Hippocampal formation (tissue), 2 donors: ENCODE data around the gene TBC1D8.

Experiments
- DNase-seq, 2 donors: peaks; one replicate each; lab custom pipeline; 2025; lab: John Stamatoyannopoulos, UW

The TBC1D8 gene

DNA sequence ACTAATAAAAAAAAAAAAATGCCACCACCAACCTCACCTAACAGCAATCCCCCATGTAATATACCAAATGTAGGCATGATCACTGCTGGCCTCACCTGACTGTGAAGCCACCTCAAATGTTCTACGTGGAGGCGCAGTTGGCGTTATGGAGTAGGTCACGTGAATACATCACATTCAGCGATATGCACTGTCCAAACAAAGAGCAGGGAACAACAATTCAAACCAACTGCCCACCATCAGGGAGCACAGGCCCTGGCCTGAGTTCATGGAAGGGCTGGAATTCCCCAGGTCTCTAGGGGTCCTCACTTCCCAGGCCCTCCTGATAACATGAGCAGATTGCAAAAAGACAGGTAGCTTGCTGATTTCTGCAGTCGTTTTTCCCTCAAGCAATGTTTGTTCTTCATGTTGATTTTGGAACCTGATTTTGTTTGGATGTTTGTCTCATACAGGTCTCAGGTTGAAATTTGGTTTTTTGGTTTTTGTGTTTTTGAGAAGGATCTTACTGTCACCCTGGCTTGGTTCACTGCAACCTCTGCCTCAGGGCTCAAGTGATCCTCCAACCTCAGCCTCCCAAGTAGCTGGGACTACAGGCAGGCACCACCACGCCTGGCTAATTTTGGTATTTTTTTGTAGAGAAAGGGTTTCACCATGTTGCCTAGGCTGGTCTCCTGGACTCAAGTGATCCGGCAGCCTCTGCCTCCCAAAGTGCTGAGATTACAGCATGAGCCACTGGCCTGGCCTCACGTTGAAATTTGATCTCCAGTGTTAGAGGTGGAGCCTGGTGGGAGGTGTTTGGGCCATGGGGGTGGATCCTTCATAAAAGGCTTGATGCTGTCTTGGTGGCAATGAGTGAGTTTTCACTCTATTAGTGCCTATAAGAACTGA lies 15.5 kb downstream of the TBC1D8 start:
- DNase-seq: no peak

DNA sequence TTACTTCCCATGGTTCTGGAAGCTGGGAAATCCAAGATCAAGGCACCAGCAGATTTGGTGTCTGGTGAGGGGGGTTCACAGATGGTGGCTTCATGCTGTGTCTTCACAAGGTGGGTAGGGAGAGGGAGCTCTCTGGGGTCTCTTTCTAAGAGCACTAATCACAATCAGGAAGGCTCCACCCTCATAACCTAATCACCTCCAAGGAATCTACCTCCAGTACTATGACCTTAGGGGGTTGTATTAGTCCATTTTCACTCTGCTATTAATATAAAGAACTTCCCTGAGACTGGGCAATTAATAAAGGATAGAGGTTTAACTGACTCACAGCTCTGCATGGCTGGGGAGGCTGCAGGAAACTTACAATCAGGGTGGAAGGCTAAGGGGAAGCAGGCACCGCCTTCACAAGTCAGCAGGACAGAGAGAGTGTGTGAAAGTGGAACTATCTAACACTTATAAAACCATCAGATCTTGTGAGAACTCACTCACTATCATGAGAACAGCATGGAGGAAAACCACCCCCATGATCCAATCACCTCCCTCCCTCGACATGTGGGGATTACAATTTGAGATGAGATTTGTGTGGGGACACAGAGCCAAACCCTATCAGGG lies 17.6 kb downstream of the TBC1D8 start:
- no peak for DNase-seq

DNA sequence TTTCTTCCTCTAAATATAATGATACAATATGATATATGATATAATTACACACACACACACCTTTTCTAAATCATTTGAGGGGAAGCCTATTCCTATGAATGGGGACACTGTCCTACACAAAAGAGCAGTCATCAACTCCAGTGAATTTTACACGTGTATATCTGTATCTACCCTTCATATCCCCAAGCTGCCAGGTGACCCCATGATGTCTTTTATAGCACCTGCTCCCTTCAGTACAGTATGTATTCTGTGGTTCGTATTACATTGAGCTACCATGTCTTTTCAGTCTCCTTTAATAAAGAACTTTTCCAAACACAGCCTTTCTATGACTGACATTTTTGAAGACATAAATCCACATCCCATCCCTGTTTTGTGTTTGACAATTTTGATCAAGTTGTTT lies 19.0 kb downstream of the TBC1D8 start:
- no peak for DNase-seq

DNA sequence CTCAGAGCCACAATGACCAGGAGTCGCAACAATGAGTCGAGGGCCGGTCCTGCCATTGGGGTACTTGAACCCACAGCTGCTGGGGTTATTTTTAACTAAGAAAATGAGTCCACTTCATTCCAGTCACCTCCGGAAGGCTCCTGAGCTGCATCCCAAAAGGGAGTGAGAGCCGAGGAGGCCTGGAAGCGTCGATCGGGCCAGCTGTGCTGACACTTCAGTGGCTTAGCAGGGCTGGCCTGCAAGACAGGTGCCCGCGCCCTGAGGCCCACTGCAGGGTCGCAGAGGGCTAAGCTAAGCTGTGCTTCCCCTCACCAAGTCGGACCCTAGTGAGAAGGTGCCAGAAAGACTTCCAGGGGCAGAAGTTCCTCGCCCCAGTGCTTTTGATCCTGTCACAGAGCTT lies 21.1 kb downstream of the TBC1D8 start:
- no peak for DNase-seq

DNA sequence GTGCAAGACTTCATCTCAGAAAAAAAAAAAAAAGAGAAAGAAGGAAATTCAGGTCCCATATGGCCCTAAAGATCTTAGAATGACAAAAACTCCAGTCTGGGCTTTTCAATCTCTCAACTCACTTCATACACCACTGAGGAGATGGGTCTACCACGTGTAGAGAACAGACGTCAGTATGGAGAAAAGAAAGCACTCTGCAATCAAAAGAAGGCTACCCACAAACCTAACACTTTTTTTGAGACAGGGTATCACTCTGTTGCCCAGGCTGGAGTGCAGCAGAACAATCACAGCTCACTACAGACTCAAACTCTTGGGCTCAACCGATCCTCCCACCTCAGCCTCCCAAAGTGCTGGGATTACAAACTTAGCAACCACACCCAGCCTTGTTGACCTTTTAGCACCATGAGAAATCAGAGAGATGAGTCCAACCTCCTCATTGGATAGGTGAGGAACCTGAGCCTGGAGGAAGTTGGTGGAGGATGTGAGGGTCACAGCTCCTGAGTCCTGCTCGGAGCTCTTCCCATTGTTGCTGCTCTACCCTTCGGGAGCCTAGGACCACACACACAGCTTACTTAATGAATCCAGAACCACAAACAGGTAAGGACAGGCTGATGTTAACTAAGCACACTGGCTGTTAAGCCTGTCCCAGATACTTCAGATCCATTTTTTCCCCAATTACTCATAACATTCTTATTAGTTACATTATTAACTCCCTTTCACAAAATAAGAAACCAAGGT lies 23.7 kb downstream of the TBC1D8 start:
- DNase-seq: no peak

DNA sequence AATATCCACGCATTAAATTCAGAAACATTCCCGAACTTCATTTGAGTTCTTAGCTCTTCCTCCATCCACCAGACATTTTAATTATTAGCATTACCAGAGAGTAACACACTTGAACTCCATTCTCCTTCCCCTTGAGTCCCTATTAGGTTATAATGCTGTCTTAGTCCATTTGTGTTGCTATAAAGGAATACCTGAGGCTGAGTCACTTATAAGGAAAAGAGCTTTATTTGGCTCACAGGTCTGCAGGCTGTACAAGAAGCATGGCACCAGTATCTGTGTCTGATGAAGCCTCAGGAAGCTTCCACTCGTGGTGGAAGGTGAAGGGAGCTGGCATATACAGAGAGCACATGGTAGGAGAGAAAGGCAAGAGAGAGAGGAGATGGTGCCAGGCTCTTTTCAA lies 25.4 kb downstream of the TBC1D8 start:
- DNase-seq: no peak

DNA sequence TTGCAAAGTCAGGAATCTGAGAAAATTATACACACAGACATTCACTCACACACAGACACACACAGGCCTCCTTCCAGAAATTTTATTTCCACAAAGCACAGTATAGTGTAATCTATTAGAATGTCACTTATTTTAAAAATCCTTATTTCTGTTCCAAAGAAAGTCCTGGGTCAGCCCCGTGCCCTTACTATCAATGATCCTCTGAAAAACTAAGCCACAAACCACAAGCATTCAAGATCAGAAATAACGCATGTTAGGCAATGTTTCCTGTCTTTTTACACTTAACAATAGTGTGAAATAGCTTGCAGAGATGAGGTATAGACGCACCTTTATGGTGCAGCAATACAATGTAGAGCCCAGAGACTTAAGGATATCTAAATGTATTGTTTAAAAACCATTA lies 25.8 kb downstream of the TBC1D8 start:
- DNase-seq: no peak

DNA sequence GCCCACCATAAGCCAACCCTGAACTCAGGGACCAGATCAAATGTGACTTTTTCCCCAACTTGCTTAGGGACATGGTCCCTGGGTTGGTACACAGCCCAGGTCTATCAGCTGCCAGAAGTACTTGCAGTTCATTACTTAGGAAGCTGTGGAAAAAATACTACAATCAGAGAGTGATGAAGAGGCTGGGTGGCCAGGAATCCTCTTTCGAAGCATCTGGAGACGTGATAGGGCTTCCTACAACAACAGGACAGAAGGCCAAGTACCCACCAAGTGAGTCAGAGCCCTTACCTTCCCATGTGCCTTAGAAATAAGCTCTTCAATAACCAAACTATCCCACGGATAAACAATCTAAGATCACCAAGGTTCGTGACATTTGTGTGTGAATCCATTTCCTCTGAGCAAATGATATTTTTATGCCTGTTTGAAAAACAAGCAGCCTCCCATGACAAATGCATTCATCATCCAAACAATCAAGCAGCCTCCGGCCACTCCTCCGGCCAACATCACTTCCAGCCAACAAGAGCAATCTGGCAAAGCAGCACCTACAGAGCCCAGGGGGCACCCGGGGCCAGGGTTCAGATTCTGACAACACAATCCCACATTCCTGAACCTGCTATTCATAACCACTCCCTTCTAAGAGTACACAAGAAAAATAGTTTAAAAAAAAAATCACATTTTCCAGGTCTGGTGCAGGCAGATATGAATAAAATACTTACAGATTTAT lies 26.4 kb downstream of the TBC1D8 start:
- no peak for DNase-seq

DNA sequence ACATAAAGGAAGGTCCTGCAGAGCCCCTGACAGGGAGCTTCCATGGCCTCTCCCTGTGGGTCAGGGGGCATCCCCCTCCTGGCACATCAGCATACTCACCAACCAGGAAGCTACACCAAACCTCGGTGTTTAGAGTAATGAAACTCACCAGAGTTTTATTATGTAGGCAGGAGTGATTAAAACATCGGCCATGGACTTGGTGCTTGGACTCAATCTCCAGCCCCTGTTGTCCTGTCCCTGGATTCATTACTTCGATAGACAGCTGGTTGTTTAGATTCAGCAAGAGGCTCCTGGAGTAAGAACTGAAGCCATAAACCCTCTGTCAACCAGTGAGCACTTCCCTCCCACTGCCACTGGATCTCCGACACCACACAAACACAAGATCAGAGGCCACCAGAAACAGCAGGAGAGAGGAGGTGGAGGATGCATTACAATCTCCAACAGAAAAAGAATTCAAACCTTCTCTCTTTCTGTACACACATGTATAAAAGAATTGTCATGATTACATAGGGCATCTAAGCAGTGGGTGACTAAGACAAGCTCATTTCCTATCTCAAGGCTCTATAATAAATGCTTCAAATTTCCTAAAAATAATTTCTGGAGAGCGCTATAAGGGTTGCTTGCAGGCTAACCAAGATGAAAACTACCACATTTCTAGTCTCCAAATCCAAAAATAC lies 27.2 kb downstream of the TBC1D8 start:
- DNase-seq: no peak

DNA sequence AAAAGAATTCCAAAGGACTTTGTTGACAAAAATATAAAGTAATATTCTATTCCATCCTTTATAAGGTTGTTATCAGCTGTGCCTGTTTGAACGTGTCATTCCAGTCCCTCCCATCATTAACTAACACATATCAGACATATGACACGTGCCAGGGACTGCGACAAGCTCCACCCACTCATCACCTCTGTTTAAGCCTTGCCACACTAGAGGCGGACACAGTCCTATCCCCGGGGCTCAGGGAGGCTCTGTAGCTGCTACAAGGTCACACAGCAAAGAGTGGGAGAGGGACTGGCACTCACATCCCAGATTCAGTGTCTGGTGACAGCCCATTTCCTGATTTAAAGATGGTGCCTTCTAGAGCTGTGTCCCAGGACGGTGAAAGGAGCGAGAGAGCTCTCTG lies 30.0 kb downstream of the TBC1D8 start:
- DNase-seq: no peak

DNA sequence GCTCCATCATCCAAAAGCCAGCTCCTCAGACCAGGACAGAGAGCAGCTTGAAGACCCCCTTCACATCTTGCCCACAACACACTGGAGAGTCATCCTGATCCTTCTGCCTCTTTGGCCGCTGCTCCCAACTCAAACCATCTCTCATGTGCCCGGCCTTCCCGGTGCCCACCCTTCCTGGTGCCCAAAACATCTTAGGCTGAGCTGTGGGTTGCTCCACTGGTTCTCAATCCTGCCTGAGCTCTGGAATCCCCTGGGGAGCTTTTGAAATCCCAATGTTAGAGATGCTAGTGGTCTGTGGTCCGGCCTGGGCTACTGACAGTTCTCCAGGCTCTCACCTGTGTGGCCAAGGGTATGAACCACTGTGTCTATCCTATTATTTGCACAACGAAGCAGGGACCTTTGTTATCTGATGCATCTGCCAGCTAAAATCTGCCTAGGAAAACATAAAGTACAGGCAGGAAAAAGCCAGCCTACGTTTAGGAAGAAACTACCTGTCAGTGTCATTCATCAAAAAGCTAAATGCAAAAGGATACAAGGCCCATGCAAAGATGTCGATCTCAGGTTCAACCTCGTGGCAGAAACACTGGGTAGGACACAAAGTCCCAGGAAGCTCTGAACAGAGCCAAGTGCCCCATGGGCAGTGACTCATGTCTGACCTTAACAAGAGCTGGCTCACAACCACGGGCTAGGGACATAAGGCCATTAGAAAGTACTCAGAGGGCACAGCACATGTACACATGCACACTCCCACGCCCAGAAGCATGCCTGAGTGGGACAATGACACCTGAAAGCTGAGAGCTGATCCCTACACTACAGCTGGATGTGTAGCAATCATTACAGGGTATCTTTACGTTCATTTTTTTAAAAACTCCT lies 30.8 kb downstream of the TBC1D8 start:
- no peak for DNase-seq

DNA sequence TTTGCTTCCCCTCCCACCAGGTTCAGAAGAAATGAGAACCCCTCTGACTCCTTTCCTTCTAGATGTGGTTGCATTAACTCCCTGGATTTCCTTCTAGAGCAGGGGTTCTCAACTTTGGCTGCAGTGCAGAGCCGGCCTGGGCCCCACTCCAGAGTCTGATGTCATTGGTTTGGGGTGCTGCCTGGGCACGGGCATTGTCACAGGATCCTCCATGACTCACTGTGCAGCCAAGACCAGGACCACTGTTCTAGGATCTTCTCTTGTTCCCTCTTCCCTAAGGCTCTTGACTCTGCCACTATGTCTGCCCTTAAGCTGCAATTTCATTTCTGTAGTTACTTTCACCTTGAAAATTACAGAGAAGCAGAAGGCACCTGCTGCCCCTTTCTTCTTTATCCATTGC lies 31.8 kb downstream of the TBC1D8 start:
- DNase-seq: no peak

DNA sequence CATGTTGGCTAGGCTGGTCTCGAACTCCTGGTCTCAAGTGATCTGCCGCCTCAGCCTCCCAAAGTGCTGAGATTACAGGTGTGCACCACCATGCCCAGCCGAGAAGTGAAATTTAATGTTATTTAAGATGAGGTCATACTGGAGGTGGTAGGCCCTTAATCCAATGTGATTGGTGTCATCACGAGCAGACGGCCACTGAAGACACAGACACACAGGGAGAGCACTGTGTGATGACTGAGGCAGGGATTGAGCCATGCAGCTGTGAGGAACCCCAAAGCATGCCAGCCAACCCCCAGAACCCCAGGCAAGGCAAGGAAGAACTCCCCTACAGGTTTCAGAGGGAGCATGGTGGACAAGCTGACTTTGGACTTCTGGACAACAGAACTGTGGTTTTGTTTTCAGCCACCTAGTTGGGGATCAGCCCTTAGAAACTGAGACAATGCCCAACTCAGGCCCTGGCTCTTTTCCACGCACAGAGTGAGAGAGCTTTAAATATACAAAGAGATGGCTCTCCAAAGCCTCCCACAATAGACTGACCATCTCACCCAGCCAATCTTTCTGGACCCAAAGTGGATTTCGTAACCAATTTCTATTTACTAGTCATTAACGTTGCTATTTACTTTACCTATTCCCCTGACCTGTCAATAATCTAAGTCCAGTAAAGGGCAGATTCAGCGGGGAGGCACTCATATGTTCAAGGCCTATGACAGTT lies 34.2 kb downstream of the TBC1D8 start:
- DNase-seq: no peak

DNA sequence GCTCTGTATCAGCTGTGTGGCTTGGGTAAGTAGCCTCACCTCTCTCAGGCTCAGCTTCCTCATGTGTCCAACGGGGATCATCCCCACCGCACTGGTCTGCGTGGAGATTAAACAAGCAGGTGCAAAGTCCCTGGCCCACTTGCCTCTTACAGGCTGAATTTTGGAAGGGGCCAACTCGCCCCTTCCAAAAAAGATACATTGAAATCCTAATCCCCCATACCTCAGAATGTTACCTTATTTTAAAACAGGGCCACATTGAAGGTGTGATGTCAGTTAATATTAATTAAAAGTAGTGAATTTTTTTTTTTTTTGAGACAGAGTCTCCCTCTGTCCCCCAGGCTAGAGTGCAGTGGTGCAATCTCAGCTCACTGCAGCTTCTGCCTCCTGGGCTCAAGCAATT lies 34.8 kb downstream of the TBC1D8 start:
- no peak for DNase-seq

DNA sequence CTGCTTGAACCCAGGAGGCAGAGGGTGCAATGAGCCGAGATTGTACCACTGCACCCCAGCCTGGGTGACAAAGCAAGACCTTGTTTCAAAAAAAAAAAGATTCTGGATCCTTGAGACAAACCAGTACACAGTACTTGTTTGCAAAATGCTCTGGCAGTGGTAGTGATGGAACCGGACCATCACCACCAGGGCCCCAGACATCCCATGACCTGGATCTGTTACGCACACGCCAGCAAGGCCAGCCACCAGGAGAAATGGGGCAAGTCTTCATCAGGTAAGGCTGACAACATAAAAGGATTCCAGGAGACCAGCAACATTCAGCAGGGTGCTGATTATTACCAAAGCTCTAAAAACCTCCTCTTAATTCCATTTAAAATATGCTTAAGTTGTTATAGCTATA lies 35.5 kb downstream of the TBC1D8 start:
- no peak for DNase-seq

DNA sequence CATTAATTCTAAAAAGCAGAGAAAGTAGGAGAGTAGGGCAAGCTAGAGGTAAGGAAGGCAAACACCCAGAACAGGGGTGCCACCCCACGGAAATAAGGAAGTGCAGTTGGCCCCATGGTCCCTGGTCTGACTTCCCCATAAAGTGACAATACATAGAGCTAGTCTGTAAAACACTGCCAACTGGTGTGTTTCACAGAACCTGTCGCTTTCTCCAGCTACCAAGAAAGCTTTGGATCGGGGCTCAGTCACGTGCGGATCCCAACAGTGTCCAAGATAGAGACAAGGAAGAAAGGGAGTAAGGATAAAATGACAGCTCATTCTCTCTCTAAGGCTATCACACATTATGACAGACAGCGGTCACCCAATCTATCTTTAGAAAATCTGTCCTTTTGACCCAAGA lies 36.4 kb downstream of the TBC1D8 start:
- peak in 1 of 2 donors; percentile 20 for DNase-seq

DNA sequence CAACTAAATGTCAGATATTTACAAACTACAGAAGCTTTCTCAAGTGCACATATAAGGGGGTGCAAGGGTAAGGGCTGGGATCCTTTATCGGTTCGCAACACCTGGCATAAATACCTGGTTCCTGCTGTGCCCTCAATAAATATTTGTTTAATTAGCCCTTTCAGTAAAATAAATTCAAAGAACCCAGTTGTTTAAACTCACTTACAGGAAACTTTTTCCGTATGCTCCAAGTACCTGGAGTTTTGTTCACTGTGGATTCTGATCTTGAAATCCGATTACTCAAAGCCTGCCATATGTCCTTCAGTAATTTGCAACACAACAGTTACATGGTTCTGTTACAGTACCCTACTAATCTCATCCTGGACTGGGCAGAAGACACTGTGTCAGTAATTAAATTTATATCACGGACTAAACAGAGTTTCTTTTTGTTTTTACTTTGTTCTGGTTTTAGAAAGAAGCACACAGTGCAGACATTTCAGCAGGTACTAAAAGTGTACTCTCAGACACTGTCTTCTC lies 36.9 kb downstream of the TBC1D8 start:
- DNase-seq: no peak

DNA sequence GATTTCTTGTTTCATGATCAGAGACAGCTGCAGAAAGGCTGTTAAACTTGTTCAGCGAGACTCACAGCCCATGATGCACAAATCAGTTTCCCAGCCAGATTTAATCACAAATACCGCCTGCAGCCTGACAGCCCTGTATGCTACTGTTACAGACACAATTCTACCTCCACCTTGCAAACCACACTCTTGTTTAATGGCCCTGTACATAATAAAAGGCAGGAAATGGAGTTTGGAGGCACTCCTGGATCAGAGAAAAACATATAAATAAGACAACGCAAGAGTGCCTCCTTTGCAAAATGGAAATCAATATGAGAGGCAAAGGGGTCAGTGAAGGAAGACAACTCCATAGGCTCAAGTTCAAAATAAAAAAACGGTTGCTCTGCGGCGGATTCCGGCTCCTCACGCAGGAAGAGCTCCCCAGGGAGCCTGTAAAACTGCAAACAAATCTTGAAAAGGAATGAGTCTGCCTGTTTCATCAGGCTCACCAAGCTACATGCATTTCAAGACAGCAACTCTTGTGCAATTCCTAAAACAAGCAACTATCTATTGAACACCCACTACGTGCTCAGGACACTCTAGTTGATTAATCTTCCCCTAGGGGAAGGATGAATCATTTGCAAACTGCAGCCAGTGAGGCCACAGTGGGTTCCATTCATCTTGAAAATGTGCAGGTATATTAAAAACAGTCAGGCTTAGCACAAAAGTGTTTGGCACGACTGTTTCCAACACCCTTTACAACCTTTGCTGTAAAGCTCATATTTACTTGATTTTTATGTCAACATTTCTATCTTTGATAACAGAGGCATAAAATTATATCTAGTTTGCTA lies 37.5 kb downstream of the TBC1D8 start:
- DNase-seq: no peak

DNA sequence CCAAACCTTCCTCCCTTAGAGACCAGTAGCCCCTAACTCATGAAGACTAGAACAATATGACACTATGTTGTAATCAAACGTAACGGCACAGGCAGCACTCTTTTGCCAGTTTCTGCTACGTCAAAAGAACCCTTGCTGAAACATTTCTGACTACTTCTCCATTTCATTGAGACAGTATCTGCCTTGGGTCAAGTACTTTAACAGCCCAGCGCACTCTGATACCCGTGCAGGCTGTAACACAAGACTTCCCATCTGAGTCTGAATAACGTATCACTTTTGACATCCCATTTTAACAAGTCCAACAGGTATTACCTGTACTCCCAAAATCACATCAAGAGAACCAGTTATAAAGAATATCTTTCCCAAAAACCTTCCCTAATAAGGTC lies 38.4 kb downstream of the TBC1D8 start:
- no peak for DNase-seq
